Nephron progenitor cell (in vitro differentiated cells): ENCODE data around the gene PCBD2.

Experiments
- DNase-seq: peaks from one replicate; pipeline ENCODE4 v3.0.0; 2021
- H3K27ac Mint-ChIP-seq: 2 replicates; pipeline ENCODE4 v1.8.0; 2021; ENCODE audit warnings: mild to moderate bottlenecking, moderate library complexity, mixed read lengths
- H3K27me3 Mint-ChIP-seq: 2 replicates; pipeline ENCODE4 v1.8.0; 2021; ENCODE audit warnings: mild to moderate bottlenecking, low read depth, mixed read lengths; ENCODE audit not compliant: poor library complexity
- H3K36me3 Mint-ChIP-seq: 2 replicates; pipeline ENCODE4 v1.8.0; 2021; ENCODE audit warnings: low read depth, mixed read lengths
- H3K4me1 Mint-ChIP-seq: 2 replicates; pipeline ENCODE4 v1.8.0; 2021; ENCODE audit warnings: mixed read lengths
- H3K4me3 Mint-ChIP-seq: 2 replicates; pipeline ENCODE4 v1.8.0; 2021; ENCODE audit warnings: mild to moderate bottlenecking, moderate library complexity, mixed read lengths
- H3K9me3 Mint-ChIP-seq: 2 replicates; pipeline ENCODE4 v1.8.0; 2021; ENCODE audit warnings: mild to moderate bottlenecking, moderate library complexity, mixed read lengths
- TF ChIP-seq, protein P1 (sequence below): fragments of 200-600 bp; sonication (generic); IDR thresholded peaks from 2 replicates; pipeline ENCODE4 v1.5.0; 2021; ENCODE audit warnings: antibody characterized with exemption

The PCBD2 gene

DNA sequence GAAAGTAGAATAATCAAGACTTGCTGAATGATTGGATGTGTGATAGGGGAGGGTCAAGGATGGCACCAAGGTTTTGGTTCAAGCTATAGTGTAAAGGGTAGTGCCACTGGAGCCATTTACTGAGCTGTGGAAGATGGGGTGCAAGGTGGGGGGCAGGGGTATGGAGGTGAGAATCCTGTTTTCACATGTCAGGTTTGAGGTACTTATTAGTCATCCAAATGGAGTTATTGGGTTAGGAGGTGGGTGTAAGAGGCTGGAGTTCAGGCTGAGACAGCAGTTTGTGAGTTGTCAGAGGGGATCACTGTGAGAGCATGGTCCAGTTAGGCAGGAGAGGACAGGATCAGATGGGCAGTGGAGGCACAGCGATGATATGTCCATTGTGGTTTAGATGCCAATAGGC, 8.9 kb downstream of the PCBD2 start:
- TF ChIP-seq, protein P1, sequence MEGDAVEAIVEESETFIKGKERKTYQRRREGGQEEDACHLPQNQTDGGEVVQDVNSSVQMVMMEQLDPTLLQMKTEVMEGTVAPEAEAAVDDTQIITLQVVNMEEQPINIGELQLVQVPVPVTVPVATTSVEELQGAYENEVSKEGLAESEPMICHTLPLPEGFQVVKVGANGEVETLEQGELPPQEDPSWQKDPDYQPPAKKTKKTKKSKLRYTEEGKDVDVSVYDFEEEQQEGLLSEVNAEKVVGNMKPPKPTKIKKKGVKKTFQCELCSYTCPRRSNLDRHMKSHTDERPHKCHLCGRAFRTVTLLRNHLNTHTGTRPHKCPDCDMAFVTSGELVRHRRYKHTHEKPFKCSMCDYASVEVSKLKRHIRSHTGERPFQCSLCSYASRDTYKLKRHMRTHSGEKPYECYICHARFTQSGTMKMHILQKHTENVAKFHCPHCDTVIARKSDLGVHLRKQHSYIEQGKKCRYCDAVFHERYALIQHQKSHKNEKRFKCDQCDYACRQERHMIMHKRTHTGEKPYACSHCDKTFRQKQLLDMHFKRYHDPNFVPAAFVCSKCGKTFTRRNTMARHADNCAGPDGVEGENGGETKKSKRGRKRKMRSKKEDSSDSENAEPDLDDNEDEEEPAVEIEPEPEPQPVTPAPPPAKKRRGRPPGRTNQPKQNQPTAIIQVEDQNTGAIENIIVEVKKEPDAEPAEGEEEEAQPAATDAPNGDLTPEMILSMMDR = no peak
- H3K27me3 Mint-ChIP-seq = no peaks in the 10 kb centered on the region
- no peaks in the 10 kb centered on the region for H3K9me3 Mint-ChIP-seq
- no peaks in the 10 kb centered on the region for H3K4me1 Mint-ChIP-seq
- DNase-seq = no peak
- no peak overlapping the region for H3K27ac Mint-ChIP-seq
- no peak overlapping the region for H3K4me3 Mint-ChIP-seq
- peaks cover 5% of the 10 kb centered on the region for H3K36me3 Mint-ChIP-seq

DNA sequence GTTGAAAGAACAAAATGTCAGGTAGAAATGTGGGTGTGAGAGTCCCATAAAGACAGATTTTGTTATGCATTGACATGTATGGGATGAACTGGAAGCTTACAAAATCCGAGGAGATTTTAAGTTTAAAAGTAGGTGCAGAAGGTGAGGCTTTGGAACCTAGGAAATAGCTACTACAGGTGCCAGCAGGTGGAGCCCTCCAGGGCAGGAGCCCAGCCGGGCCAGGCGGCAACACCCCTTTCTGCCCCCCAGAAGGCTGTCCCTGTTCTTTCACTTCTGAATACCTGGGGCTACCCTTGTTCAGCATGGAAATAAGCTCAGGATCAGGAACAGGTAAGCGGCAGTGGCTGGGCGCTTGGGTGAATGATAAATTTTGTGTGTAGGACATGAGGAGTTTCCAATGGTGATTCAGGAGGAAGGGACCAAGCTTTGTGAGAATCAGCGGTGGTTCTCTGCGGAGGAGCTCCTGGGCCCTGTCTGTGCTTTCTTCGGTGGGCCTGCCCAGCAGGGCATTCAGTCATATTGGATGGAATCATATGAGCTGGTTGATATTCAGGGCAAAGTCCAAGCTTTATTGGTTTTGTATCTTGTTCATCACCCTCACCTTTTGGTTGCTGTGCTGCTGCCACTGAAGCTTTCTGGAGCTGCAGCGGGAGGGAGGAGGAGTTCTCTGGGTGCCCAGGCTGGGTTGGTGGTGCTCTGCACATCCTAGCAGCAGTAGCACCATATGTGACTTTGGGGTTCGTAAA, 12.3 kb downstream of the PCBD2 start:
- Mint-ChIP-seq H3K27me3 (no peaks in the 10 kb centered on the region), H3K27ac (no peak overlapping the region), H3K36me3 (peaks cover 16% of the 10 kb centered on the region), H3K9me3 (no peaks in the 10 kb centered on the region), H3K4me1 (no peaks in the 10 kb centered on the region), H3K4me3 (no peak overlapping the region)
- TF ChIP-seq, protein P1 = peak; percentile 7
- DNase-seq = no peak

DNA sequence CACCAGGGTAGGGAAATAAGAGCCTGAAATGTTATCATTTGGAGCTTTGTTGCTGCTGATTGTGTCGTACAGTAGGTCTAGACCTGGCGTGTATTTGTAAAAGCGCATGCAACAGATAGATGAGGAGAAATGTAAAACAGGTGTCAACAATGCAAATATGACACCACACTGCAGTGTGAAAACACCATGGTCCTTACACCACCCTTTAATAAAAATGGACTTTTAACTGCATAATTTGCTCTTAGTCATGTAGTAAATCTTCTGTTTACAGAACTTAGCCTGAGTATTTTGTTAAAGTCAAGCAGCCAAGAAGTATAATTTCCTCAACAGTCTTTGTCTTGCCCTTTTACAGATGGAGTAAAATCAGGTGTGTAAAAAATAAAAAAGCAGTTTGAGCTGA, 13.9 kb downstream of the PCBD2 start:
- DNase-seq = no peak
- Mint-ChIP-seq H3K9me3 (no peaks in the 10 kb centered on the region), H3K4me1 (no peaks in the 10 kb centered on the region), H3K36me3 (peaks cover 19% of the 10 kb centered on the region), H3K27ac (no peak overlapping the region), H3K27me3 (no peaks in the 10 kb centered on the region), H3K4me3 (no peak overlapping the region)
- TF ChIP-seq, protein P1 = no peak

DNA sequence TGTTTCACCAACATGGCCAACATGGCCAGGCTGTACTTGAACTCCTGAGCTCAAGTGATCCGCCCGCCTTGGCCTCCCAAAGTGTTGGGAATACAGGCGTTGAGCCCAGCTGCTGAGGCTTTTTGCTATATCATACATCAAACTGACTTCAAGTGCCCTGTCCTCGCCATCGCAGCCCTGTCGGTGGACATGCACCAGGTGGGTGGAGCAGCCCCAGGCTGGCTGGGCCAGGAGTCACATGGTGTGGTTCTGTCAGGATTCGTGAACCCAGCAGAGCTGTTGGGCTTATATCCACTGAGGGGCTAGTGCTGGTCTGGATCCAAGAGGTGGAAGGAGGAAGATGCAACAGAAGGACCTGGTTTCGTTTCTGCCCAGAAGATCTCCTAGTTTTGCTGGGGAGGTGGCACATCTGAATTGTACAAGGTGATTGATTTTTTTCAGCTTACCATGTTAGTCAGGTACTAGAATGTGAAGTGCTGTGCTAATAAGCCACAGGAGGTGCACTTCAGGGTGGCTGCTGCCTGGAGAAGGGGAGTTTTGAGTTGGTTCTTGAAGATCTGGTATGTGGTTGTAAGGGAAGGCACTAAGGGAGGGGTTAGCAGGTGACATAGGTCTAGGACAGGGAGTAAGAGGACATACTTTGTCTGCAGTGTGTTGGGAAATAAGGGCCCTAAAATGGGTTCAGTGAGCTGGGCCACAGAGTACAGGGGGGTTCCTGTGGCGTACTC, 16.1 kb downstream of the PCBD2 start:
- TF ChIP-seq, protein P1 = no peak
- Mint-ChIP-seq H3K27me3 (no peaks in the 10 kb centered on the region), H3K4me1 (no peaks in the 10 kb centered on the region), H3K4me3 (no peak overlapping the region), H3K27ac (peak overlapping the region; percentile 36), H3K9me3 (no peaks in the 10 kb centered on the region), H3K36me3 (peaks cover 19% of the 10 kb centered on the region)
- DNase-seq = no peak

DNA sequence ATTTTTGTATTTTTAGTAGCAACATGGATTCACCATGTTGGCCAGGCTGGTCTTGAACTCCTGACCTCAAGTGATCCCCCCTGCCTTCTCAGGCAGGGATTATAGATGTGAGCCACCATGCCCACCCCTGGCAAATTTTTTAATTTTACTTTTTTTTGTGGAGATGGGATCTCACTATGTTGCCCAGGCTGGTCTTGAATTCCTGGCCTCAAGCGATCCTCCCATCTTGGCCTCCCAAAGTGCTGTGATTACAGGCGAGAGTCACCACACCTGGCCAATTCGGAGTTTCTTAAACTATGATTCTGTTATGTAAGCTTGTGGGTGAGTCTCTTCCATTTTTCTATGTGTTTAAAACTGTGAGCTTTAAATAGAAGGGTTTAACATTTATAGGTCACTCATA, 27.6 kb downstream of the PCBD2 start:
- Mint-ChIP-seq H3K4me1 (no peaks in the 10 kb centered on the region), H3K27me3 (no peaks in the 10 kb centered on the region), H3K9me3 (no peaks in the 10 kb centered on the region), H3K27ac (no peak overlapping the region), H3K4me3 (no peak overlapping the region), H3K36me3 (peaks cover 11% of the 10 kb centered on the region)
- no peak for DNase-seq
- TF ChIP-seq, protein P1 = no peak
